Measurements from ENCODE around the gene KRTAP10-2. TPM values are rescaled to one million over a fixed set of nuclear protein-coding genes. Genes with fewer than 3 reads are reported as not detected.
"Not testable (repeated sequence)": the region's sequence is repeated elsewhere in the genome, so short reads cannot be mapped to it uniquely, and the experiment has no call there.

Gene KRTAP10-2
- total RNA-seq, 1 experiment from 2014 or later = not detected

- no peak for DNase-seq (ENCODE audit: low spot score)
These were observed 37.1 kb downstream of the KRTAP10-2 start for GRCh38 chr21:44514218-44514520.

GRCh38 chr21:44513389-44514217 lies 37.7 kb downstream of the KRTAP10-2 start:
- peak; percentile 65 for DNase-seq (ENCODE audit: low spot score)

GRCh38 chr21:44512496-44513388 lies 38.6 kb downstream of the KRTAP10-2 start:
- no peak for DNase-seq (ENCODE audit: low spot score)

GRCh38 chr21:44511938-44512275 lies 39.4 kb downstream of the KRTAP10-2 start:
- no peak for DNase-seq (ENCODE audit: low spot score)

GRCh38 chr21:44511219-44511937 lies 39.9 kb downstream of the KRTAP10-2 start:
- DNase-seq (ENCODE audit: low spot score) = no peak

GRCh38 chr21:44510508-44511218 lies 40.6 kb downstream of the KRTAP10-2 start:
- peak; percentile 25 for DNase-seq (ENCODE audit: low spot score)

GRCh38 chr21:44510109-44510507 lies 41.2 kb downstream of the KRTAP10-2 start:
- no peak for DNase-seq (ENCODE audit: low spot score)

GRCh38 chr21:44509539-44509938 lies 41.8 kb downstream of the KRTAP10-2 start:
- DNase-seq (ENCODE audit: low spot score) = peak; percentile 51

GRCh38 chr21:44508711-44509445 lies 42.4 kb downstream of the KRTAP10-2 start:
- no peak for DNase-seq (ENCODE audit: low spot score)

- no peak for DNase-seq (ENCODE audit: low spot score)
These were observed 42.9 kb downstream of the KRTAP10-2 start for GRCh38 chr21:44508426-44508710.

- DNase-seq (ENCODE audit: low spot score) = no peak
These were observed 43.5 kb downstream of the KRTAP10-2 start for GRCh38 chr21:44507673-44508425.

GRCh38 chr21:44506279-44507255 lies 44.7 kb downstream of the KRTAP10-2 start:
- no peak for DNase-seq (ENCODE audit: low spot score)

GRCh38 chr21:44505673-44506278 lies 45.5 kb downstream of the KRTAP10-2 start:
- DNase-seq (ENCODE audit: low spot score) = no peak

- no peak for DNase-seq (ENCODE audit: low spot score)
These were observed 47.4 kb downstream of the KRTAP10-2 start for GRCh38 chr21:44503901-44504399.

GRCh38 chr21:44503006-44503889 lies 48.1 kb downstream of the KRTAP10-2 start:
- DNase-seq (ENCODE audit: low spot score) = not testable (repeated sequence)

- DNase-seq (ENCODE audit: low spot score) = no peak
These were observed 48.9 kb downstream of the KRTAP10-2 start for GRCh38 chr21:44502171-44502958.

Data from A172 (cell line).